Kidney (tissue), 14 donors: ENCODE measurements around the gene HES4. TPM values are rescaled to one million over a fixed set of nuclear protein-coding genes. Genes with fewer than 3 reads are reported as not detected.

Experiments used
- DNase-seq, 5 donors: peaks; one replicate each; pipeline ENCODE4 v3.0.0-alpha.2; 2013 to 2020
- FAIRE-seq: peaks from 2 replicates; lab custom pipeline; 2012; peaks lifted over from hg19 to GRCh38; lab: Jason Lieb, UNC
- H3K27ac ChIP-seq, 2 donors: one replicate each; pipeline ENCODE4 v1.7.0; 2013; ENCODE audit warnings: low read depth in 2 of 2, low read length in 2 of 2, inconsistent platforms in 1 of 2
- H3K27me3 ChIP-seq: one replicate; pipeline ENCODE4 v1.7.1; 2013; ENCODE audit warnings: low read length, inconsistent platforms; ENCODE audit not compliant: control insufficient read depth, insufficient read depth
- H3K36me3 ChIP-seq, 3 donors: one replicate each; pipeline versions ENCODE4 v1.7.0 to v1.7.1; 2013; ENCODE audit warnings: low read length in 3 of 3, control low read depth in 1 of 3, inconsistent platforms in 1 of 3; ENCODE audit not compliant: insufficient read depth in 3 of 3, control insufficient read depth in 2 of 3
- H3K4me1 ChIP-seq, 3 donors: one replicate each; pipeline versions ENCODE4 v1.7.0 to v1.7.1; 2013; ENCODE audit warnings: low read length in 3 of 3, inconsistent platforms in 1 of 3, low read depth in 1 of 3; ENCODE audit not compliant: control insufficient read depth in 2 of 3, insufficient read depth in 2 of 3
- H3K4me3 ChIP-seq, 3 donors: one replicate each; pipeline versions ENCODE4 v1.7.0 to v1.8.1; 2013; ENCODE audit warnings: low read length in 3 of 3, control low read depth in 1 of 3, inconsistent platforms in 1 of 3
- H3K9ac ChIP-seq, 3 donors: one replicate each; pipeline versions ENCODE4 v1.7.0 to v1.7.1; 2013; ENCODE audit warnings: low read length in 3 of 3, control low read depth in 1 of 3, inconsistent platforms in 1 of 3
- H3K9me3 ChIP-seq, 3 donors: one replicate each; pipeline versions ENCODE4 v1.7.0 to v1.7.1; 2013; ENCODE audit warnings: low read length in 3 of 3, control low read depth in 1 of 3, inconsistent platforms in 1 of 3; ENCODE audit not compliant: control insufficient read depth in 2 of 3, insufficient read depth in 1 of 3
- intact Hi-C: fragments of 100-400 bp; cut with DNase I; formaldehyde crosslinking; loops from one replicate; pipeline ENCODE4 v1.11.1; 2022
- polyA plus RNA-seq: library from polyadenylated mRNA; stranded (reverse); fragments of 350-450 nt; fragmentation: Illumina TruSeq; extraction: RNeasy Lipid Tissue Mini Kit (QIAGEN cat#74804); gene quantifications from one replicate; pipeline ENCODE4 v1.2.3, GENCODE V29; 2014; ENCODE audit warnings: low read depth, low replicate concordance; ENCODE audit not compliant: insufficient read depth
- total RNA-seq: library from RNA; stranded (reverse); fragmentation: NEBNext Ultra II Directional; extraction: Animal tissue kit (Norgen Biotek cat#: 25700); gene quantifications from one replicate; pipeline ENCODE4 v1.2.1, GENCODE V29; 2021
- TF ChIP-seq, protein P1 (sequence below): IDR thresholded peaks from 3 replicates; pipeline ENCODE4 v1.5.1; 2012; ENCODE audit warnings: mild to moderate bottlenecking, moderate library complexity, borderline replicate concordance; ENCODE audit not compliant: insufficient read depth; ENCODE audit errors: extremely low read depth
- donor health status: control.
- donor health status: control.
- donor health status: control.
- donor health status: control.
- donor health status: control.
- donor health status: DM: yes; HTN: yes; CAD: no.
- donor health status: Normal renal cell carcinoma (clear cell type).

HES4 gene
- total and polyA plus RNA-seq, 2 donors from 2014 or later: 15.8 to 32.0 TPM

DNA sequence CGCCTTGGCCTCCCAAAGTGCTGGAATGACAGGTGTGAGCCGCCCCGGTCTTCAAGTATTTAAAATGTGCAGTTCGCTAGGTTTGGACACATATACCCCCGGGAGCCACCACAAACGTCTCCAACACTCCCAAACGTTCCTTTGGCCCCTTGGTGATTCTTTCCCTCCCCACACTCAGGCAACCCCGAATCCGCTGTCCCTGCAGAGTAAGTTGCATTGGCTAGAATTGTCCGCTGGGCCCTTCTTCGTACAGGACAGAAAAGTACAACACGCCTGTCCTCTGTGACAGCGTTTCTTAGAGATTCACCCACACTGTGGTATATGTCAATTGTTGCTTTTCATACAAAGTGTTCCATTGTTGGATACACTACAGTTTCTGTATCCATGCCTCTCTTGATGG lies 14.8 kb downstream of the HES4 start:
- TF ChIP-seq, protein P1, sequence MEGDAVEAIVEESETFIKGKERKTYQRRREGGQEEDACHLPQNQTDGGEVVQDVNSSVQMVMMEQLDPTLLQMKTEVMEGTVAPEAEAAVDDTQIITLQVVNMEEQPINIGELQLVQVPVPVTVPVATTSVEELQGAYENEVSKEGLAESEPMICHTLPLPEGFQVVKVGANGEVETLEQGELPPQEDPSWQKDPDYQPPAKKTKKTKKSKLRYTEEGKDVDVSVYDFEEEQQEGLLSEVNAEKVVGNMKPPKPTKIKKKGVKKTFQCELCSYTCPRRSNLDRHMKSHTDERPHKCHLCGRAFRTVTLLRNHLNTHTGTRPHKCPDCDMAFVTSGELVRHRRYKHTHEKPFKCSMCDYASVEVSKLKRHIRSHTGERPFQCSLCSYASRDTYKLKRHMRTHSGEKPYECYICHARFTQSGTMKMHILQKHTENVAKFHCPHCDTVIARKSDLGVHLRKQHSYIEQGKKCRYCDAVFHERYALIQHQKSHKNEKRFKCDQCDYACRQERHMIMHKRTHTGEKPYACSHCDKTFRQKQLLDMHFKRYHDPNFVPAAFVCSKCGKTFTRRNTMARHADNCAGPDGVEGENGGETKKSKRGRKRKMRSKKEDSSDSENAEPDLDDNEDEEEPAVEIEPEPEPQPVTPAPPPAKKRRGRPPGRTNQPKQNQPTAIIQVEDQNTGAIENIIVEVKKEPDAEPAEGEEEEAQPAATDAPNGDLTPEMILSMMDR: no peak
- H3K9me3 ChIP-seq: no peaks in the 10 kb centered on the region
- H3K27ac ChIP-seq: no peak overlapping the region
- H3K4me1 ChIP-seq: no peaks in the 10 kb centered on the region
- no peak overlapping the region for H3K4me3 ChIP-seq
- no peaks in the 10 kb centered on the region for H3K36me3 ChIP-seq
- H3K27me3 ChIP-seq: no peaks in the 10 kb centered on the region
- FAIRE-seq (no peak), DNase-seq (peak in 1 of 5 donors; percentile 46)
- no peak overlapping the region for H3K9ac ChIP-seq
- intact Hi-C loops: no loop called here

GRCh38 chr1:984476-984814 lies 15.5 kb downstream of the HES4 start:
- intact Hi-C loops: no loop called here
- H3K4me1 ChIP-seq: no peaks in the 10 kb centered on the region
- H3K36me3 ChIP-seq: no peaks in the 10 kb centered on the region
- TF ChIP-seq, protein P1: no peak
- DNase-seq: peak in 1 of 5 donors; percentile 22
- no peak for FAIRE-seq
- H3K9ac ChIP-seq: no peak overlapping the region
- no peaks in the 10 kb centered on the region for H3K9me3 ChIP-seq
- no peak overlapping the region for H3K27ac ChIP-seq
- no peak overlapping the region for H3K4me3 ChIP-seq
- H3K27me3 ChIP-seq: no peaks in the 10 kb centered on the region

- no peaks in the 10 kb centered on the region for H3K4me1 ChIP-seq
- FAIRE-seq (no peak), DNase-seq (peak in 4 of 5 donors; percentile 45 to 80 (median 64))
- TF ChIP-seq, protein P1: peak; percentile 83
- H3K27ac ChIP-seq: no peak overlapping the region
- no peaks in the 10 kb centered on the region for H3K36me3 ChIP-seq
- no peak overlapping the region for H3K9ac ChIP-seq
- no peaks in the 10 kb centered on the region for H3K27me3 ChIP-seq
- H3K4me3 ChIP-seq: no peak overlapping the region
- intact Hi-C loops: no loop called here
- H3K9me3 ChIP-seq: no peaks in the 10 kb centered on the region
Observed at GRCh38 chr1:983798-984475, 16.0 kb downstream of the HES4 start.
